OCI-M2 (cell line): ENCODE data around the gene TNFRSF25.

Experiments used
- DNase-seq: peaks from one replicate; lab custom pipeline; 2025; ENCODE audit not compliant: unreplicated experiment; lab: John Stamatoyannopoulos, UW

TNFRSF25 gene

DNA sequence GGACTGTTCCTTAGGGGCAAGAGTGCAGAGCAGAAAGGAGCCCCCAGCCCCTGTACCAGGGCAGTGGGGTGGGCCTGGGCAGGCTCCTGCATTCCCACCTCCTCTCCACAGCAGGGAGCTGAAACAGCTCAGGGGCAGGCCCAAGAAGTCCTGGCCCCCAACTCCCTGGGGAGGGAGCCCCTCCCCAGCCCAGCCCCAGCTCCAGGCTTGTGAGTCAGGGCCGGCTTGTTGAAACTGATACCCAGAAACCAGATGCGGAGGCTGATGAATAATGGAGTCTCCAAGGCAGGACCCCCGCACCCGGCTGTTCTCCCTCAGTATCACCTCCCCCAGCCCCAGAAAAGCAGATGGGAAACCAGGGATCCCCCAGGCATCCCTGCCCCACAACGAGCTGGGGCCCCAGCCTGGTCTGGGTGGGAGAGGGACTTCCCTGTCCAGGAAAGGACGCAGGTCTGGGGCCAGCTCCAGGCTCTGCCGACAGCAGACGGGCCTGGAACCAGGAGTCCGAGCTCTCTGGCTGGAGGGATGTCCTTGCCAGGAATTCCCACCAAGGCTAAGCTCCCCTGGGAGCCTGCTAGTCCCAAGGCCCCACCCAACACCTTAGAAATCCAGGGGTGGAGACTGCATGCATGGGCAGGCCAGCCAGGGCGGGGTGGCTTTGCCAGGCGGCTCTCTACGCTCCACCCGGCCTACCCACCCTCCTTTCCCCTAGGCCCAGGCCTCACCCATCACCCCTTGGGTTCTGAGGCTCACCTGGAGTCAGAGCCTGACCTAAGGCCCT is 22.8 kb upstream of the TNFRSF25 start:
- no peak for DNase-seq

DNA sequence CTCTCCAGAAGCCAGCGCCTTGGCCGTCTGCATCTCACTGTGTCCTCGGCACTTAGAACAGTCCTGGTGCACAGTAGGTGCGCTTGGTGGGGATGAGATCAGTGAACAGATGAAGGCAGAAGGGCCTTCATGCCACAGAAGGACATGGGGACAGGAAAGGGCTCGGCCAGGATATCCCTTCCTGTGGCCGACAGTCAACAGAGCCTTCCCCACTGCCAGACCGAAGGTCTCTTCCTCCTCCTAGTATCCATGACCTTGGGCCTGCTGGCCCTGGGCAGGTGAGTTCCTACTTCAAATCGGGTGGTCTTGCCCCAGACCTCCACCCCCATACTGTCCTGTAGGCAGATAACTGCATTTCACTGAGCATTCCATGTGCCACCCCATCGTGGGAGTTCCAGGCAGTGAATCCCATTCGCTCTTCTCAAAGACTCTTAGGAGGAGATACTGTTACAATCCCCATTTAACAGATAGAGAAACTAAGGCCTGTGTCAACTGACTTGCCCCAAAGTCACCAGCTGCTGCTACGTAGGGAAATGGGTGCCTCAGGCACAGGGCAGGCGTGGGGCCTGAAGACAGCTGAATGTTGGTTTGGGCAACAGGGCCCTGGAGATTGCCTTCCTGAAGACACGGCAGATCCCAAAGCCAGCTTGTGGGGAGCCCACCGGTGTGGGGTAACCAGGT is 22.0 kb upstream of the TNFRSF25 start:
- no peak for DNase-seq

DNA sequence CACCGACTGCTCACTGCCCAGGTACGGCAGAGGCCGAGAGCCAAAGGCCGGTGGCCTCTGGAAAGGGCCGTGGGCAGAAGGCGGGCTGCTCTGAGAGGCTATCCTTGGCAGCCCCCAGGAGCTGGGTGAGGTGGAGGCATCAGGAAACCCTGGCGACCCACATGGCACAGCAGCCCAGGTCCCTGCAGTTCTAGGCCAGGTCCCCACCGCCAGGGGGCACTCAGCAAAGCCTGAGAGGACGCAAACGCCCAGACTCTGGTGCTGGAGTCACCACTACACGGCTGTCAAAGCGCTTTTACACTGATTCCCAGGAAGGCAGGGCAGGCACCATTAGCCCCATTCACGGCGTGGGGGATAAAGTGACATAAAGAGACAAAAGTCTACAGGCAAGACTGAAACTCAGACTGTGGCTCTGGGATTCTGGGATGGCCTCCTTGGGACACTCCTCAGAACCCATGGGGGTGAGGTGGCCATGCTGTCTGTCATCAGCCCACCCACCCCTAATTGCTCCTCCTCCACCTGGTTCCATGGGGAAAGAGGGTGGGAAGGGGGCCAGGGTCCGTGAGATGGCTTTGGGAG is 20.5 kb upstream of the TNFRSF25 start:
- peak; percentile 38 for DNase-seq

DNA sequence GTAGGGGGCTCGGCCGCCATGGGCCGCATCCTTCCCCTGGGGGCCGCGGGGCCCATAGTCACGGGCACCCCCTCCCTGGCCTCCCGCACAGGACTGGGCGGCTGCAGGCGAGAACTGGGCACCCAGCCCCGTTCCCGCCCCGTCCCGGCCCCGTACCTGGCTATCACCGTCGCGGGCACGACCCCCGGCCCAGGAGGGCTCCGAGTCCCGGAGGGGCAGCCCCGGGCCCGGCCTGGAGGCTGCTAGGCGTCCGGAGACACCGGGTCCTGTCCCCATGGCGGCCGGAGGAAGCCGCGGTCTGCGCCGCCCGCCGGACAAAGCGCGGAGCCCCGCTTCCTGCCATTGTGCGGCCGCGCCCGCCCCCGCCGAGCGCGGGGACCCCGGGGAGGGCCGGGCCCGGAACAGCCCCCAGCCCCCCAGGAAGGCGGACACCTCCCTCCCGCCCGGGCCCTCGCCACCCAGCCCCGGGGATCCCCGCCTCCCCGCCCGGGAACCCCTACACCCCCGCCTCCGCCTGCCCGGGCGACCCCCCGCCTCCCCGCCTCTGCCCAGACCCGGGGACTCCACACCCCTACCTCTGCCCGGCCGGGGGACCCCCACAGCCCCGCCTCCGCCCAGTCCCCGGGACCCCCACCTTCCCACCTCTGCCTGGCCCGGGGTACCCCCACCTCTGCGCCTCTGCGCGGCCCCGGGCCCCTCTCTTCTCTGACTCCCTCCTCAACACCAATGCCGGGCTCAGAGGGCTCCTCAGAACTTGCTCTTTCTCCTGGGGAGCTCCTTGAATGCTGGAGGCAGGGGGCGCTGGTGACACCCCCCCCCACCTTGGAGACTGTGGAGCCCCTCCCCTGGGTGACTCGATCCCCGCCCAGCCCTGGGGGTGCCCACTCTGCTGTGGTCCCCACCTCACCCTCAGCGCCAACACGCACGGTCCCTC is 19.5 kb upstream of the TNFRSF25 start:
- DNase-seq = no peak

DNA sequence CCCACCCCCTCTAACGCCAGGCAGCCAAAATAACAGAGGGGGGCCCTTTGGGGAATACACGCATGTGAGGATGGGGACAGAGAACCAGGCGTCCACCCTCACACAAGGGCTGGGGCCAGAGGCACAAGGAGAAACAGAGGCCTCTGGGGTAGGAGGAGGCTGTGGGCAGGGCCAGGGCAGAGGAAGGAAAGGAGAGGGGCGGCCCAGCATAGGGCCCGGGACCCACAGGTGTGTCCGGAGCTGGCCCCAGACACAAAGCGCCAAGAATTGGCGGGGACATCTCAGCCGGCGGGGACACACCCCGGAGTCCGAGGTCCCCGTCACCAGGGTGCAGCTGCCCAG is 18.8 kb upstream of the TNFRSF25 start:
- DNase-seq = no peak

DNA sequence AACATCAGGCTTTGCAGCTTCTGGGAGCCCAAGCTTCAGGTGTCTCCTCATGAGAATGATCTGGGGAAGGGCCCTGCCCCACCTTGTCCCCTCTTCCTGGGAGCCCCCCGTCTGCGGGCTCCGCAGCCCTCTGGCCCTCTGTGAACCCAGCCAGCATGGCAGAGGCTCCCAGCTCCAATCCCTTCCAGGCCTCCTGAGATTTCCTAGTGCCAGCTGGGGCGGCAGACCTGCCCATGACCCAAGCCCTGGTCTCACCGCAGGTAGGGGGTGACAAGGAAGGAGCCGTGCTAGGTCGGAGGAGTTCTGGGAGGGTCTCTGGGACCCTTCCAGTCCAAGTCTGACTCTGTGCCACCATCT is 17.8 kb upstream of the TNFRSF25 start:
- DNase-seq = no peak

DNA sequence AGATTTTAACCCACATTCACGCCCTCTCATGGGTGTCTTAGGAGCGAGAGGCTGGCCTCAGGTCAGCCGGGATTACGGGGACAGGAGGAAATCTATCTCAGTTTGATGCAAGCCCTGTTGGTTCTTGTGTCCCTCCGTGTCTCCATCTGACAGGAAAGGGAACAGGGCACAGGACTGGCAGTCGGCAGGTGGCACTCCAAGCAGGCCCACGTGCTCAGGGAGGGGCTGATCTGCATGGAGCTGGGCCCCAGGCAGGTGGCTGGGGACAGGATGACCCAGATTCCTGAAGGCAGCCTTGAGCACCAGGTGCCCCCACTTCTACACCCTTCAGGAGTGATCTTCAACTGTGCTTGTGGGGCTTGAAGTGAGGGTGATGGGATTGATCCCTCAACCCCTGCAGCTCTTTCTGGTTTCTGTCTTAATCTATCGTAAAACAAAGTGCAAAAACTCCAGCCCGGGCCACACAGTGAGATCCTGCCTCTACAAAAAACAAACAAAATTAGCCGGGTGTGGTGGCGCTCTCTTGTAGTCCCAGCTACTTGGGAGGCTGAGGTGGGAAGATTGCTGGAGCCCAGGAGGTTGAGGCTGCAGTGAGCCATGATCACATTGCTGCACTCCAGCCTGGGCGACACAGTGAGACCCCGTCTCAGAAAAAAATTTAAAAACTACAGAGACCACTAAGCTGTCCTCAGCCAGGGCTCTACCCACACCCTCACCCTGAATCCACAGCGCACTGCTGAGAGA is 17.2 kb upstream of the TNFRSF25 start:
- DNase-seq = no peak

DNA sequence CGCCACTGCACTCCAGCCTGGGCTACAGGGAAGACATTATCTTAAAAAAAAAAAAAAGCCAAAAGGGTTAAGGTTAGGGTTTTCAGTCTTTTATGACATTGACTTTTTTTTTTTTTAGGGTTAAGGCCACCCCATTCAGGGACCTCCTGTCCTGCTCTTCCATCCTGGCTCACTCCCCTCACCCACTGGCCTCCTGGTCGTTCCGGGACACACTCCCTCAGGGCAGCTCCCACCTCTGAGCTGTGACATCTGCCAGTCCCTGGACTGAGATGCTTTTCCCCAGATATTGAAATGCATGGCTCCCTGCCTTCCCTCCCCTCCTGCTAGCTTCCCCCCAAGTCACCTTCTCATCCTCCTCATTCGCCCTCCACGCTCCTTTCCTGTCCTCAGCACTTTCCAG is 15.8 kb upstream of the TNFRSF25 start:
- no peak for DNase-seq

DNA sequence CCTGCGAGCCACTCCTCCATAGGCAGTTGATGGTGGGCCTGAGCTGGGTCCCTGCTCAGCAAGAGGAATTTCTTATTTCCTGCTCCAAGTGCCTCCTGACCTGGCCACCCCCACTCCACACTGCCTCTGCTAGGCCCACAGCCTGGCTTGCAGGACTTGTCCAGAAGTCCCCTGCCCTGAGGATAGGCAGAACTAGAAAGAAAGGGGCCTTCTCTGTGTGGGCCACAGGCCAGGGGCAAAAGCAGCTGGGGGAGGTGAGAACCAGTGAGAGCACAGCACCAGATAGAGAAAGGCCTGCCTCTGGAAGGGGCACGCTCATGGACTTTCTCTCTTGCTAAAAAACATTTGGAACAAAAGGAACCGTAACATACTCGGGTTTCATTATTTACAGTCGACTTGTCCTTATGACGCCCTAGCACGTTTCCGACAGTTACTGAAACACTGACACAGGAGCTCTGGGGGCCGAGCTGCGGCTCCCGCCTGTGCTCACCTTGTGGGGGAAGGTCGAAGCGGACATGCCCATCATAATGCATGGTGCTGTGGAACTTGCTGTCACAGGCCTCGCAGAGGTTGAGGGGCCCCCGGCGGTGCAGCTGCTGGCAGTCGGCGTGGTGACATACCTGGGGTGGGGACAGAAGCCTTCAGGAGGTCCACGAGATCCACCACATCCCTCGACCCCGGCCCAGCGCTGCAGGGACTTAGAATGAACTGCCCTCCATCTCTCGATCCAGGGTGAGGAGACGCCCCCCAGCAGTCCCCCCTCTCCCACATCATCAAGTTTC is 11.3 kb upstream of the TNFRSF25 start:
- DNase-seq = no peak

DNA sequence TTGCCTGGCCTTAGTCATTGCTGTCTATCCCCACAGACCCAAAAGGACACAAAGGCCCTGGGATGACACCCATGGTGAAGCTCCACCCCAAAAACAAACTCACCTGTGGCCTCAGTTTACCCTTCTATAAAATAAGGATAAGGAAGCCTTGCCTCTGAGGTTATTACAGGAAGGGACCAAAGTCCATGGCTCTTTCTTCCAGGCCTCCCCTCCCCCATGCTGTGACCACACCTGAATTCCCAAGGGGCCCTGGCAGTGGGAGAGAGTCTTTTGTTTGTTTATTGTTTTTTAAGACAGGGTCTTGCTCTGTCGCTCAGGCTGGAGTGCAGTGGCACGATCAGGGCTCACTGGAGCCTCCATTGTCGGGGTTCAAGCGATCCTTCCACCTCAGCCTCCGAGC is 10.5 kb upstream of the TNFRSF25 start:
- no peak for DNase-seq

DNA sequence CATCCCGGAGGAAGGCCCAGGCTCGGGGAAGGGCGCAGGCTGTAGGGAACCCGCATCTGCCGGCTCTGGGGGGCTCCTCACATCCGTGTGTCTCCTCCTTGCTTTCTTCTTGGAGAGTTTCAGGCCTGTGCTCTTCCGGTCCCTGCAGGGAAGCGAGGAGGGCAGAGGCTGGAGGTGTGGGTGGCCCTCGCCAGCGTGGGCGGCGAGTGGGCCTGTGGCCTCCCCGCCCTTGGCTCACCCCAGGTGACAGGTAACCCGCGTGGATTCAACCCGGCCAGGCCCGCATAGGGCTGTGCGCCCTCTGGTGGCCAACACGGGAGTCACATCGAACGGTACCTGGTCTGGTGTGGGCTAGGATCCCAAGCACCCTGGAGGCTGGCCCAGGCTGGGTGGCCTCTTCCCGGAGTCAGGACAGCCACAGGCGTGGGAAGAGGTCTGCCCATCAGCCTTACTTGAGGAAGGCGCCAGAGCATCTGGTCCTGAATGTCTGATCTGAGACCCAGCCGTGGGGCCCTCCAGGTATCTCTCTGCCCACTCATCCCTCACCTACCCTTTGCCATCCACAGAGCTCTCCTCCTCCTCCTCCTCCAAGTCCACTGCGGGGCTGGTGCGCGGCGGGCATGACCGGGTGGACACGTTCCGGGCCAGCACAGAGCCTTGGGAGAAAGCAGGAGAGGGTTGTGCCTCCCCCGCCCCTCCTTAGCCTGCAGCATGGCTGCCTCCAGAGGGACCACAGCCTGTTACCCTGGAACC is 9.6 kb upstream of the TNFRSF25 start:
- DNase-seq = no peak

DNA sequence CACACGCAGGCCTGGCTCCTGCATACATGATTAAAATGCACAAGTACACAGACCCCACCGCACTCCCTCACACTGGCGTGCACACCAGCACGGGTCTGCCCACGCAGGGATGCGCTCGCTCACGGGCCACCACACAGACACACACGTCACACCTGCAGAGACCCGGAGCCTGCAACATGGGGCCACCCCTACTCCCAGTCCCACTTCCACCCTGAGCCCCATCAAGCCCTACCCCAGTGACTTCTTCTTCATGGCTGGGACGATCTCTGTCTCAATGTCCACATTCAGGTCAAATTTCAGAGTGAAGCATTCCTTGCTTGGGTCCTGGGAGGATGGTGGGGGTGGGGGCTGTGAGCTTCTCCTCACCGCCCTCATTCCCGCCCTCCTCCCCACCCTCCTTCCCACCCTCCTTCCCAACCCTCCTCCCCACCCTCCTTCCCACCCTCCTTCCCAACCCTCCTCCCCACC is 8.9 kb upstream of the TNFRSF25 start:
- DNase-seq = no peak

DNA sequence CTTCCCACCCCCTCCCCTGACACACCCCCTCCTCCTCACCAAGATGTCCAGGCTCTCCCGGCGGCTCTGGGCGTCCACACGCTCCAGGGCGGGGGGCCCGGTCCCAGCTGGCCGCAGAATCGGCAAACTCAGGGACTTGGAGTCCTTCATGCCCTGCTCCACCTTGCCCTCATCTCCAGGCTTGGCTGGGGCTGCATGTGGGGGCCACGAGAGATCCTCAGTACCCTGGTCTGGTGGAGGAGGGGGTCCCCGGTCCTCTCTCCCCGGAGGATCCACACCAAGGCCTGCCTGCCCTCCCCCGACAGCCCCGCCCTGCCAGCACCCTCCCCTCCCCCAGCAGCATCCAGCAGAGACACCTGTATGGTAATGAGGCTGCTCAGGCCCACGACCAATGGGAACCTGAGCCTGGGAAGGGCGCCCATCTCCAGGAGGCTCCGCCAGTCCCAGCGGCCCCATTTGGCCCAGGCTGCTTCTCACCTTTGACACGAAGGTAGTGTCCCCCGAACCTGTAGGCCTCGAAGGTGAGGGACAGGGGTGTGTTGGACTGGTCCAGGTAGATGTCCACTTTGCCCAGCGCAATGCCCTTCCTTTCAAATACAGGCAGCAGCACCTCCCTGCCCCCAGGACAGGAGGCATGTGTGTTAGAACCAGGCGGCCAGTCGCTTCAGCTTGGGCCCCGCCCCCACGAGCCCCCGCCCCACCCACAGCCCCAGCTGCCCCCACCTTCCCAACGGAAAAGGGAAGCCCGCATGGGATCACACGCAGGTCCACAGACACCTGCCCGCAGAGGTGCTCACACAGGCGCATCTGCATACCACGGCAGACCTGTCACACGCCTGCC is 8.2 kb upstream of the TNFRSF25 start:
- no peak for DNase-seq

DNA sequence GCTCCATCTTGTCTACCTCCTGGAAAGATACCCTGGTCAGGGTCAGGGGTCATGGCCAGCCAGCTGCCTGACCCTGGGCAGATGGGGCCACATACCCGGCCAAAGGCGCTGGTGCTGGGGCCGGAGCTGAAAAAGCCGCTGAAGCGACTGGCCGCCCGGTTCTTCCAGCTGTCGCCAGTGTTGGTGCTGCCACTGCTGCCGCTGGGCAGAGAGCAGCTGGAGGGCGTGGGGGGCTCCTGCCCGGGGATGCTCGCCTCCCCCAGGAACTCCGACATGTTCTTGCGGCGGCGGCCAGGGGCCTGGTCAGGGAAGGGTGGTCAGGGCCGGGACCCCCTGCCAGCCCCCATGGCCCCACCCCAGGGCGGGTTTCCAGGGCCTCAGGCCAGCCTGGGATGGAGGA is 7.2 kb upstream of the TNFRSF25 start:
- no peak for DNase-seq

DNA sequence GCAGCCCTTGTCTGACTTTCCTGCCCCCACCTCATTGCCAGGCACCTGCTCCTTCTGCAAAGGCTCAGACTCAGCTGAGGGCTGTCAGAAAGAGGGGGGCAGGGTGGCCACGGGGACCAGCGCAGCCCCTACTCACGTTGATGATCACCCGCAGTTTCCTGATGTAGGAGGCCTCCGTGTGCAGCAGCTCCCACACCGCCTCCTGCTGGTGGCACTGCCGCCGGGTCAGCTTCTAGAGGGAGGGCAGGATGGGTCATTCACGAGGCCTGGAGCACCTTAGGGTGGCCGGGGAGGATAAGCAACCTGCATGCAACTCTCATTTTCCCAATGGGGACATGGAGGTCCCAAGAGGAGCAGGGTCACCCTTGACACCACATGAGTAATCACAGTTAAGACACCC is 6.4 kb upstream of the TNFRSF25 start:
- no peak for DNase-seq

DNA sequence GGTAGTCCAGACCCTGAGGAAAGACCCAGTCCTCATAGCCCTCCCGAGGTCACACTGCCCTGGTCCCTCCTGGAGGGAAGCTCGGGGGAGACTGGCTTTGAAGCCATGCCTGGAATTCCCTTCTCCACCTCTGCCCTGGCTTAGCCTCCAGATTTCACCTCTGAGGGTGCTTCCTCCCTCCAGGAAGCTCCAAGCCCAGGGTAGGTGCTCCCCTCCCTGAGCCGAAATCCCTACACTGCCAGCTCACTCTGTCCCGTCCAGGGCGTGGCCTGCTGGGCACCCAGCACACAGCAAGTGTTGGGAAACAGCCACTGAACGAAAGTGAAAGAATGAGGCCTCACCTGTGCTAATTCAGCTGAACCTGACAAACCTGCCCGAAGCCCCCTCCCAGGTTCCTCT is 6.0 kb upstream of the TNFRSF25 start:
- no peak for DNase-seq

DNA sequence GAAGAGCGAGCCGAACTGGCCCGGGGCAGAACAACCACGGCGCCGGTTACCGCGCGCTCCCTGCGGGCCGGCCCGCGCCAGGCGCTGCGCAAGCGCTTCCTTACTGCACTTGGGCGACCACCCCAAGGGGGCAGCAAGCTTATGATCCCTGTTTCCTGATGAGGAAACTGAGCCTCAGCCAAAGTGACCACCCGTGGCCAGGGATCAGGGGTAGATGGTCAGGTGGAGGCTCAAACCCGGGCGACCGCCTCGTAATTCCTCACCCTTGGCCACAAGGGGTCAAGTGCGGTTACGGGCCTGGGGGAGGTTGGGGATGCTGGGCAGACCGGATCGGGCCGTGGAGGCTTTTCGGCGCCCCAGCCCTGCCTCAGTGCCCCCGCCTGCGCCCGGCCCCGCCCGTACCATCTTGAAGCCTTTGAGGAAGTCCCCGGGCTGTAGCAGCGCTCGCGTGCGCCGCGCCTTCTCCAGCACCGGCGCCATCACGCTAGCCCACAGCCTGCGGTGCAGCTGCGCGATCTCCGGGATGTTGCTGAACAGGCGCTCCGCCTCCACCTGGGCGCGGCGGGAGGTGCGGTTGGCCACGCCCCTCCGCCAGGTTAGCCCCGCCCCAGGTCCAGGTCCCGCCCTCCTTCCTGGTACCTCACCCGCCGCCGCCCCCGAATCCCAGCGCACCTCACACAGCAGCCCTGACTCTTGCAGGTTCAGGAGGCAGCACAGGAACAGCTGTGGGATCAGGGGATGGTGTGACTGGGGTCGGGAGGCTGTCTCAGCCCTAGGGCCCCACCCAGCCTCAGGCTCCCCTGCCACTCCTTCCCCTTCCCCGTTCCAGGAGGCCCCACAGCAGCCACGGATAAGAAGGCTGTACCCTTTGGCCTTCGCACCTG is 5.4 kb upstream of the TNFRSF25 start:
- no peak for DNase-seq
